KBM-7 (cell line): ENCODE data around the gene IL1RAPL2.
"Not testable (repeated sequence)": the region's sequence is repeated elsewhere in the genome, so short reads cannot be mapped to it uniquely, and the experiment has no call there.

Experiments used
- DNase-seq: peaks from one replicate; pipeline ENCODE4 v3.0.0-alpha.2; 2015
- in situ Hi-C: fragments of 300-500 bp; cut with MboI; formaldehyde crosslinking; loops from 2 replicates; pipeline ENCODE4 v1.14.3; 2020; ENCODE audit warnings: low sequenced_read_pairs, low pct_unique_long_range_greater_than_20kb, mixed read lengths

IL1RAPL2 gene

DNA sequence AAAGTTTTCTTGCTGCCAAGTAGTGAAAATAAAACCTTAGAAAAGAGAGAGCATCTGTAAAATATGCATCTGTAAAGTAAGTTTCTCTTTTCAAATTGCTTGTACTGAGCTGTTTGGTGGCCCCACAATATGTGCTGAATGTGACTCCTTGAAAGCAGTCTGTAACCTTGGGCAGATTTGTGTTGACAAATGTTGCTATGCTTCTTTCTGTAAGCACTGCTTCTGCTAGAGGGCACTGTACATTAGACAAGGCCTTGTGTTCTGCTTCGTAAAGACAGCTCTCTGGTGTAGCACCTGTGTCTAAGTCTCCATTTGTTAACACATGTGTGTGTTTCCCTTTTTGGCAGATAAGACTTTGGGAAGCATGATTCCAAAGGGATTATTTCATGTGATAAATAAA lies 1199.7 kb downstream of the IL1RAPL2 start:
- in situ Hi-C loops, result no loop called here
- DNase-seq, result no peak

DNA sequence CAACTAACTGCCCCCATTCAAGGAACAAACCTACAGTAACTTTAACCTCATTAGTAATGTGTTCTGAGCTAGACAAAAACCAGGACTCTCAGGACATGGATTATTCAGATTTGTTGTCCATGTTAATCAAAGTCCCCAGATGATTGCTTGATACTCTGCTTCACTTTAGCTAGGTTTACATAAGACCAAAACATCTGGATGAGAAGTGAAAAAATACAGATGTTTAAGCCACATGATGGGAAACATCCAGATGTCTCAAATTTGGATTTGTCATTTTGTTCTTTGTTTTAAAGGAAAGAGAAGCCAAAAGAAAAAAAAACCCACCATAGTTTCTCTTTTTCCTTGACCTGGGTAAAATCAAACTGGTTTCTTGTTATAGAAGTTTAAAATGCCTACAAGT lies 1207.8 kb downstream of the IL1RAPL2 start:
- DNase-seq, result no peak
- in situ Hi-C loops, result no loop called here

DNA sequence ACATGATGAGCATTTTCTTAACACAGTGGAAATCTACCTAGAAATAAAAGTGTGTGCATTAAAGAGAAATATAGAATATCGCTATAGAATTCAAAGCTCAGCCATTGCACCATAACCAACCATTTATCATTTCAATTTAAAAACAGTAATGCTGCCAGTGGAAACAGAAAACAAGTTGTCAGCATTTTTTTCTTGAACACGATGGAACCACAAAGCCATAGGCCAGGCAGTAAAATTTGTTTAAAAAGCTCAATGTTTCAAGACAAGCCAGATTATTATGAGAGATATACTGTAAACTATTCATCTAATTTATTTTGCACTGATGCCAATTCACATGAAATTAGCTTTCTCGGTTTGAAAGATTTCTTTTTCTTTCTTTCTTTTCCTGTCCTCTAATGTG lies 1209.7 kb downstream of the IL1RAPL2 start:
- in situ Hi-C loops, result no loop called here
- DNase-seq, result no peak

DNA sequence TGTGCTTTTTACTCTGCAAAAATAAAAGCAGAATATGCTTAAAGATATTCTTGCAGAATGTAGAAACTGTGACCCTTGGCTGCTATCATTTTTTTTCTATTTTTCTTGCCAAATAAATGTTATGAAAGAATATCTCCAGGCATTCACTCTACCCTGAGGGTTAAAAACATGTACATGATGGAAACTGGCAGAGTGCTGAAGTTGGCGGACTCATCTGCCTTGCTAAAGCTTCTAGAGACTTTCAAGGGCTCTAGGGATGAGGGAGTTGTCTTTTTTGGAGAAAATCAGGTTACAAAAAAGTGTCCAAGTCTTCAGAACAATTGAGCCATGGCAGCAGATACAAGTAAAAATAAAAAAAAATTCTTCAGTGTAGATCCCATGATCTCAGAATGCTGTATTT lies 1215.8 kb downstream of the IL1RAPL2 start:
- in situ Hi-C loops, result no loop called here
- no peak for DNase-seq

DNA sequence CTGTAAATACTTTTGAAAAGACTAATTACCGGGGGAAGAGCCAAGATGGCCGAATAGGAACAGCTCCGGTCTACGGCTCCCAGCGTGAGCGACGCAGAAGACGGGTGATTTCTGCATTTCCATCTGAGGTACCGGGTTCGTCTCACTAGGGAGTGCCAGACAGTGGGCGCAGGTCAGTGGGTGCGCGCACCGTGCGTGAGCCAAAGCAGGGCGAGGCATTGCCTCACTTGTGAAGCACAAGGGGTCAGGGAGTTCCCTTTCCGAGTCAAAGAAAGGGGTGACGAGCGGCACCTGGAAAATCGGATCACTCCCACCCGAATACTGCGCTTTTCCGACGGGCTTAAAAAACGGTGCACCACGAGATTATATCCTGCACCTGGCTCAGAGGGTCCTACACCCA lies 1230.9 kb downstream of the IL1RAPL2 start:
- in situ Hi-C loops, DNase-seq: not testable (repeated sequence)

DNA sequence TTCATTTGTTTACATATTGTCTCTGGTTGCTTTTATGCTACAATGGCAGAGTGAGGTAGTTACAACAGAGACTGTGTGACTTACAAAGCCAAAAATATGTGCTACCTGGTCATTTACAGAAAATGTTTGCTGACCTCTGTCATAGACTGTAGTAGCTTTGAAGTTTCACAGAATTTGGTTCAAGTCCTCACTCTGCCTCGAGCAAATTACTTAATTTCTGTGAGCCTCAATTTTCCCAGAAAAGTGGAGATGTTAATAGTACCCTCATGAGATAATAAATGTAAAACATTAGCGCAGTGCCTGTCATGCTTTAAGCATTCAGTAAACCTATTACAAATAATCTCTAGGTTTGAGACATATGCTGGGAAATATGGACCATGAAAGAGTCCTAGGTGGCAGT lies 1237.9 kb downstream of the IL1RAPL2 start:
- no peak for DNase-seq
- in situ Hi-C loops, result no loop called here

DNA sequence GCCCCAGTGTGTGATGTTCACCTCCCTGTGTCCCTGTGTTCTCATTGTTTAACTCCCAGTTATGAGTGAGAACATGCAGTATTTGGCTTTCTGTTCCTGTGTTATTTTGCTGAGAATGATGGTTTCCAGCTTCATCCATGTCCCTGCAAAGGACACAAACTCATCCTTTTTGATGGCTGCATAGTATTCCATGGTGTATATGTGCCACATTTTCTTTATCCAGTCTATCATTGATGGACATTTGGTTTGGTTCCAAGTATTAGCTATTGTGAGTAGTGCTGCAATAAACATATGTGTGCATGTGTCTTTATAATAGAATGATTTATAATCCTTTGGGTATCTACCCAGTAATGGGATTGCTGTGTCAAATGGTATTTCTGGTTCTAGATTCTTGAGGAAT lies 1239.7 kb downstream of the IL1RAPL2 start:
- DNase-seq, in situ Hi-C loops: not testable (repeated sequence)

DNA sequence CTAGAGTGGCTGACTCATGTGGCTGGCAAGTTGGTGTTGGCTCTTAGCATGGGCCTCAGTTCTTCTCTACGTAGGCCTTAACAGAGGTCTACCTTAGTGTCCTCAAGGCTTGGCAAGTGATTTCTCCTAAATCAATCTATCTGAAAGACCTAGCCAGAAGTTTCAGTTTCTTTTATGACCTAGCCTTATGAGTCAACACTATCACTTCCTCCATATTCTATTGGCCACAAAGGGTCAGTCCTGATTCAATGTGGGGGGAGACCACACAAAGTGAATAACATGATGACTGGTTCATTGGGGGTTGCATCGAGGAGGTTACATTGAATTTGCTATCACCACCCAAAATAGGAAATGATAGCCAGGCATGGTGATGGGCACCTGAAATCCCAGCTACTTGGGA lies 1250.5 kb downstream of the IL1RAPL2 start:
- DNase-seq, result no peak
- in situ Hi-C loops, result no loop called here
